ENCODE measurements around the gene B3GNT3.
"Not testable (repeated sequence)": the region's sequence is repeated elsewhere in the genome, so short reads cannot be mapped to it uniquely, and the experiment has no call there.

Gene B3GNT3

GRCh38 chr19:17797424-17798201 is 2.7 kb downstream of the B3GNT3 start:
- peak; percentile 97 for DNase-seq (ENCODE audit: low spot score)

GRCh38 chr19:17798599-17798998 is 3.7 kb downstream of the B3GNT3 start:
- not testable (repeated sequence) for DNase-seq (ENCODE audit: low spot score)

- no peak for DNase-seq (ENCODE audit: low spot score)
Measured at GRCh38 chr19:17802137-17802858, 7.4 kb downstream of the B3GNT3 start.

GRCh38 chr19:17803264-17803896 is 8.4 kb downstream of the B3GNT3 start:
- DNase-seq (ENCODE audit: low spot score): no peak

GRCh38 chr19:17805427-17805826 is 10.5 kb downstream of the B3GNT3 start:
- no peak for DNase-seq (ENCODE audit: low spot score)

GRCh38 chr19:17806945-17807344 is 12.0 kb downstream of the B3GNT3 start:
- peak; percentile 39 for DNase-seq (ENCODE audit: low spot score)

- DNase-seq (ENCODE audit: low spot score): no peak
Measured at GRCh38 chr19:17807731-17808316, 12.9 kb downstream of the B3GNT3 start.

GRCh38 chr19:17811103-17811502 is 16.2 kb downstream of the B3GNT3 start:
- no peak for DNase-seq (ENCODE audit: low spot score)

- no peak for DNase-seq (ENCODE audit: low spot score)
Measured at GRCh38 chr19:17811681-17812080, 16.7 kb downstream of the B3GNT3 start.

GRCh38 chr19:17812099-17812498 is 17.2 kb downstream of the B3GNT3 start:
- no peak for DNase-seq (ENCODE audit: low spot score)

- DNase-seq (ENCODE audit: low spot score): no peak
Measured at GRCh38 chr19:17817668-17818363, 22.9 kb downstream of the B3GNT3 start.

- no peak for DNase-seq (ENCODE audit: low spot score)
Measured at GRCh38 chr19:17821190-17821589, 26.3 kb downstream of the B3GNT3 start, which contains the start of gene INSL3. Gene INSL3, minus strand, starts transcription at chr19:17821519. Its CDS starts 13 bp downstream, at chr19:17821506.

- no peak for DNase-seq (ENCODE audit: low spot score)
Measured at GRCh38 chr19:17824339-17824738, 29.4 kb downstream of the B3GNT3 start.

GRCh38 chr19:17826508-17827056 is 31.6 kb downstream of the B3GNT3 start:
- DNase-seq (ENCODE audit: low spot score): no peak

GRCh38 chr19:17829855-17830566 is 35.1 kb downstream of the B3GNT3 start:
- DNase-seq (ENCODE audit: low spot score): peak; percentile 56

GRCh38 chr19:17830567-17831418 is 35.9 kb downstream of the B3GNT3 start:
- DNase-seq (ENCODE audit: low spot score): peak; percentile 84

GRCh38 chr19:17831419-17831888 is 36.5 kb downstream of the B3GNT3 start:
- no peak for DNase-seq (ENCODE audit: low spot score)

GRCh38 chr19:17832443-17833208 is 37.7 kb downstream of the B3GNT3 start:
- no peak for DNase-seq (ENCODE audit: low spot score)

Measured in SW480 (cell line).